ENCODE results near the gene LGSN.
"Not testable (repeated sequence)": the region's sequence is repeated elsewhere in the genome, so short reads cannot be mapped to it uniquely, and the experiment has no call there.

LGSN gene

DNA sequence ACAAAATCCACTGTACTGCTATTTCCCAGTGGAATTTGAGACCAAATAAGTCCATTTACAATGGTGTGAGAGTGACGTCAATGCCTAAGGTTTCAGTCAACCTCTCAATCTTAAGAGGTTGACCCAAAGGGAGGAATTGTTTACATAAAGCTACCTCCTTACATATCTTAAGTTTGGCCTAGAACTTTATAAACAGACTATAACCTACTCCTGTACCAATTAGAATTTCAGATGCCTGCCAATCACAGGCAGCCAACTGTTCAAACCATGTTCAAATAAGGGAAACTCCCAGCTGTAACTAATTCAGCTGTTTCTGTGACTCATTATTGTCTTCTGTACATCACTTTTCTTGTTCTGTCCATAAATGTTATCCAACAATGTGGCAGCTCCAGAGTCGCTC, 14.5 kb downstream of the LGSN start:
- DNase-seq = no peak

- DNase-seq = no peak
Measured at GRCh38 chr6:63303476-63303875, 16.3 kb downstream of the LGSN start.

DNA sequence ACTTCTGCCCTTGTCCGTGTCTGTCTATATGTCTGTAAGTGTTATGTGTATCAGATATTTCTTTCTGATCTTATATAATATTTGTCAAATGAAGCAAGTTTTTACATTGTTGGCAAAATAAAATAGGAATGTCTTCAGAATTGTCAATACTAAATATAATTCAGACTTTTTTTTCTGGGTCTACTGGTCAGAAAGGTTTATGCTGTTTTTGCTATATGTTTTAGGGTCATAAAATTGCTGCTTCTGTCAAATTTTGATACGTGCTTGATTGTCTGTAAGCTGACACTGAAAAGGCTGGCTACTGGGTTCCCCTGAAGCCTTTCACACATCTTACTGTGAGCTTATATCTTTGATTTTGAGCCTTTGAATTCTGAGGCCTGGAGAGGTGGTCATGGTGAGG, 20.1 kb downstream of the LGSN start:
- no peak for DNase-seq

DNA sequence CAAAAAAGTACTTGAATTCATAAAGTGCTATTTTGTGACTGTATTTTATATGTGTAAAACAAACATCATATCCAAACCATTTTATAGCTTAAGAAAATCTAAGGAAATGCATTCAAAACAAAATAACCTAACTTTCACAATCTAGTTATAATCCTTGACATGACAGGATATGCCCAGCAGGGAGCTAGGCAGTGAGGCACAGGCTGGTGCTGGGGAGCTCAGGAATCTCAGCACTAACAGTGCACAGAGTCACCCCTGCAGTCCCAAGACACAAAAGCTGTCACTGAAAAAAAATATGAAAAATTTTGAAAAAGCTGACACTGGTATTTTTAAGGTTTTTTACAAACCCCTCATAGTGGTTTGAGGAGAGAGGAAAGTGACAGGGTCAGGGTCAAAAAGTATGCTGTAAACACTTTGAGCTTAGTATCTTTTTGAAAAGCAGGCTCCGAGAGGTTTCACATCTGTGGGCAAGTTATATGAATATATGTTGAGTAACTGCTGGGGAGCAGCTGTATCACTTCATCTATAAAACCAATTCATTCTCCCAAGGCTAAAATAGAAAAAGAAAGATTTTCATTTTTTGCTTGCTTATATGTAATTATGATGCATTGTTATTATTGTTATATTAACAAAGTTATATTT, 24.1 kb downstream of the LGSN start:
- no peak for DNase-seq

DNA sequence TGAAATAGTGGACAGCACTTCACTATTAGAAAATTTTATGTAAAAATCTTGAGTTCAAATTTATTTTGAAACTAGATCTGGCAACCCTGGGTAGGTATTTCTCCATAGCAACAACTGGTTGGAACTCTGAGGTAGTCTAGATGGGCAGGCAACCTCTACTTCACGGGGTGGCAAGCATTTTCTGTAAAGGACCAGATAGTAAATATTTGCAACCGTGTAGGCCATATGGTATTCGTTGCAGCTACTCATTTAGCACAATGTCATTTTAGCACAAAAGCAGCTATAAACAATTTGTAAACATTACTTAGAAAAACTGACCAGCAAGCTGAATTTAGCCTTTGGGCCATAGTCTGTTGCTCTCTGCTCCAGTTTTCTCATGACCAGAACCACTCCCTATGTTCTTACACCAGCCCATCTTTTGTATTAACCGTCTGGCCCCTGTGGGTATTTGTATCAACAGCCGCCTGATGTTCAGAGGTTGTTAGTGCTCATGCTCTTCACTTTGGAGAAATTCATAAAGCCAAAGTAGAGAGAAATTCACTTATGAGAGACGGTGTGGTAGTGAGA, 29.2 kb downstream of the LGSN start:
- no peak for DNase-seq

DNA sequence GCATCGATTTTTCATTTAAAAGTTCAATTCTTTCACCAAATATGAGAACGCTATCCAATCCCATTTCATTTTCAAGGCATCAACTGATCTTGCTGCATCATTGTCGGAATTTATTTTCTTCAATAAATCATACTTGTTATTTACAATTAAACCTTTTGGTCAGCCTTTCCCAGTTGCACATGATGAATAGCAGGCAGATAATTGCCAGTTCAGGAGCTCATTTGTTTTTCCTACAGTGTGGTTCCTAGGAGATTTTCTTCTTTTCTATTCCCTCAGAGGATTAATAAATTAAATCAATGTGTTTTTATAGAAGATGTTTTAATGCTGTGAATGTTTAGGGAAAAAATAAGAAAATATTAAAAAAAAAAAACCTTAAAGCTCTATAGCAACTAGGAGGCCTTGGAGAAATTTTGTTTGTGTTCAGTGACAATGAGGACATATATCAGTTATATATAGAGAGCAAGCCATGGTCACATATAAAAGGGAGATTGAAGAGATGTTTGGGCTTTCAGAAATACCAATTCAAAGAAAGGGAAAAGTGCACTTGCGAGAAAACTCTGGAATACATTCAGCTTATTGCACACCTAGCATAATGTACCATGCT, 30.4 kb downstream of the LGSN start:
- no peak for DNase-seq

DNA sequence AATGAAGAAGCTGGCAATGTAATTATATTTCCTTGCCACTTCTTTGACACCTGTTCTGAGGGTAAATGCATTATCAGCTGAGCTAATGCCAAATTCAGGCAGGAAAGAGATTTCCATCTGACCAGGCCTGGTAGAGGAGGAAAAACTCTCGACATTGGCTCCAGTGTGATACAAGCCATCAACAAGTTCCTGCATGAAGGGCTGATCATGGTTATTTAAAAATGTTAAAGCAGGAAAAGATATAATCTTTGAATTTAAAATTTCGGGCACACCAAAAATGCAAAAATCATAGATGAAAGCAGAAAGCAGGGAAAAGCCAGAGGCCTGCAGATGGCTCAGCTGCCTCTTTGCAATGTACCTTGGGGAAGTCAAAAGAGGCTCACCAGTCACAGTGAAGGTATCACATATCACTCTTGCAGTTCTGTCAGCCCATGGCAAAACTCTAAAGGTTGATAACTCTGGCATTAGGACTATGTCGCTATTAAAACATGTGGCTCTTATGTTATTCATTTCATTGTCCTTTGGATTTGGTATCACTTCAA, 39.1 kb downstream of the LGSN start:
- DNase-seq = no peak

DNA sequence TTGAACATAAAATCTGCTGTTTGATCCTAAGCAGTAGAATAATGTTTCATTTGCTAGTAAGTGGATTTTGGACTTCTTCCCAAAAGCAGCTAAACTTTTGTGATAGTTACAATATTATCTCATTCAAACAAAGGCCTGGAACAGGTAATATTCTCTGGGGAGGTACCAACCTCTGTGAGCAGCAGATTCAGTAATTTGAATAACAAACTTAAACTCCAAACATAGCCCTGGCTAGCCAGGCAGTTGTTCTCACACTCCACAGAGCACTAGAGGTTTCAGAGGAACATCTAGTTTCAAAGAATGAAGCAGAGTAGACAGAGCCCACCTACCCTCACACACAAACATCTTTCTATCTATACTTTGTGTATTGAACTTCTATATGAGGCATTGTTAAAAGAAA, 40.9 kb downstream of the LGSN start:
- DNase-seq = no peak

- DNase-seq = no peak
Measured at GRCh38 chr6:63275953-63276352, 43.8 kb downstream of the LGSN start.

DNA sequence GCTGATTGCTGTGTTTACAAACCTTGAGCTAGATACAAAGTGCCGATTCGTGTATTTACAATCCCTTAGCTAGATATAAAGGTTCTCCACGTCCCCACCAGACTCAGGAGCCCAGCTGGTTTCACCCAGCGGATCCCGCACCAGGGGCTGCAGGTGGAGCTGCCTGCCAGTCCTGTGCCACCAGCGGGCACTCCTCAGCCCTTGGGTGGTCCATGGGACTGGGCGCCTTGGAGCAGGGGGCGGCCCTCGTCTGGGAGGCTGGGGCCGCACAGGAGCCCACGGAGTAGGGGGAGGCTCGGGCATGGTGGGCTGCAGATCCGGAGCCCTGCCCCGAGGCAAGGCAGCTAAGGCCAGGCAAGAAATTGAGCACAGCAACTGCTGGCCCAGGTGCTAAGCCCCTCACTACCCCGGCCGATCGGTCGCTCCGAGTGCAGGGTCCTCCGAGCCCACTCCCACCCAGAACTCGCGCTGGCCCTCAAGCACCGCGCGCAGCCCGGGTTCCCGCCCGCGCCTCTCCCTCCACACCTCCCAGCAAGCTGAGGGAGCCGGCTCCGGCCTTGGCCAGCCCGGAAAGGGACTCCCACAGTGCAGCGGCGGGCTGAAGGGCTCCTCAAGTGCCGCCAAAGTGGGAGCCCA, 44.9 kb downstream of the LGSN start:
- not testable (repeated sequence) for DNase-seq

- DNase-seq = no peak
Measured at GRCh38 chr6:63272397-63272796, 47.4 kb downstream of the LGSN start.

- DNase-seq = no peak
Measured at GRCh38 chr6:63269470-63269869, 50.3 kb downstream of the LGSN start.

- DNase-seq = no peak
Measured at GRCh38 chr6:63268574-63268973, 51.2 kb downstream of the LGSN start.

DNA sequence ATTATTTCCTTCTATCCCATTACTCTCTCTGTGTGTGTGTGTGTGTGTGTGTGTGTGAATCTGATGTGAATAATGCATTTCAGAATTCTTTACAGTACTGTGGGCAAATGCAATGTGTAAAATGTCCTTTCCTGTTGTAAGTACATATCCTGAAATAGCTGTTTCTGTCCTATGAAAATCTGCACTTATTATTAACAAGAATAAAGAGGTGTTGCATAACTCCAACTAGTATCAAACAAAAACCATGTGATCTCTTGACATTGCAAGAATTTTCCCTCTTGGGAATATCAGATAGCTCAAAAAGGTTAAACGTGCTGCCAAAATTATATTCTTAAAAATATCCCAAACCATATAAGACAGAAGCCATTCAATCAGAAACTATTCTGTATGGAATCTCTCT, 52.0 kb downstream of the LGSN start:
- DNase-seq = no peak

DNA sequence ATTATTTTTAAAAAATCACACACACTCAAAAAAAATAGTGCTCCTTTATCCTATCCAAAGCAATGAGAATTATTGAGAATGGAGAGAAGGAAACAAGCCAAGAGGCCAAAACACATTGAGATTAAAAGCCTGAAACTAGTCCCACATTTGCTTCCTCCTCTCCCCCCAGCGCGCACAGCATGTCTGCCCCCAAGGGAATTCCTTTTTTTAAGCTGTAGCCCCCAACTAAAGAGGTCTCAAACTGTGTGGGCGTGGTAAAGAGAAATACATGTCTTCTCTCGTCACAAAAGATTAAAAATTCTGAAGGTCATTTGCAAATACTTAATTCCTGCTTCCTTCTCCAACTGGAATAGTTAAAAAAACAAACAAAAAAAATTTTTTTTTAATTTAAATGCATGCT, 52.7 kb downstream of the LGSN start:
- no peak for DNase-seq

DNA sequence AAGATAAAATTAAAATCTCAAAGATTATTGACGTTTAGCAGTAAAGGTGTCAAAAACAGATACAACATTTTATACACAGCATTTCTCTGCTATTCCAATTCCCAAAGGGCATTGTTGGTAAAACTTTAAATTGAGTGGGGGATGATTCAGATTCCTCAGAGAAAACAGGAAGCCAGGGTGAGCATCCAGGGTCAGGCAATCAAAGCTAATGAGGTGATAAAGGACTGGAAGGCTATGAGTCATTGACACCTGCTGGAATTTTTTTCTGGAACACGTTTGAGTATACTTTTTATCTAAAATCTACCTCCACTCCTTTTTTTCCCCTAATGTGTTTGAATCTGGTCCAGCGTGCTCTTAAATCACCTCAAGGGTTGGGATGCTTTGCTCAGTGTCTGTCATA, 56.3 kb downstream of the LGSN start:
- DNase-seq = no peak

DNA sequence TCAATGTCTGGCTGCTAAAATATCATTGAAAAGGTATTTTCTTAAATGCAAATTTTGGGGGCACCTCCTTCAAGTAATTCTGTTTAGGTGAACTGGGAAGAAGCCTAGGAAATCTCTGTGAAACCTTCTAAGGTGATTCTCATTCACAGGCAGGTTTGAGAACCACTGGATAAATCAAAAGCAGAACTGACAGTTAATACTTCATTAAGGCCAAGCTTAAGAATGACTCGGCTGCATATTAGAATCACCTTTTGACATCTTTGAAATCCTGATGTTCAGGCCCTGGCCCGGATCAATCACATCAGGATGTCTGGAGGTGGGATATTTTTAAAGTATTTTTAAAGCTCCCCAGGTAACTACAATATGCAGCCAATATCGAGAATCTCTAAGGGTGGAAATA, 58.0 kb downstream of the LGSN start:
- no peak for DNase-seq

DNA sequence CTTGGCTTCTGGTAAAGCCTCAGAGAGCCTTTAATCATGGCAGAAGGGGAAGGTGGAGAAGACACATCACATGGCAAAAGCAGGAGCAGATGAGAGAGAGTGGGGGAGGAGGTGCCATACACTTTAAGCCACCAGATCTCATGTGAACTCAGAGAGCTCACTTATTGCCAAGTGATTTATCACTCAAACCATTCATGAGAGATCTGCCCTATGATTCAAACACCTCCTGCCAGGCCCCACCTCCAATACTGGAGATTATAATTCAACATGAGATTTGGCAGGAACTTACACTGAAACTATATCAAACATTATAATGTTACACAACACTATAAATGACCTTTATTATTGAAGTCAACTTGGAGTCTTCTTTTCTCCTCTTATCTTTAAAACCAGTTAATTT, 60.6 kb downstream of the LGSN start:
- DNase-seq = no peak

DNA sequence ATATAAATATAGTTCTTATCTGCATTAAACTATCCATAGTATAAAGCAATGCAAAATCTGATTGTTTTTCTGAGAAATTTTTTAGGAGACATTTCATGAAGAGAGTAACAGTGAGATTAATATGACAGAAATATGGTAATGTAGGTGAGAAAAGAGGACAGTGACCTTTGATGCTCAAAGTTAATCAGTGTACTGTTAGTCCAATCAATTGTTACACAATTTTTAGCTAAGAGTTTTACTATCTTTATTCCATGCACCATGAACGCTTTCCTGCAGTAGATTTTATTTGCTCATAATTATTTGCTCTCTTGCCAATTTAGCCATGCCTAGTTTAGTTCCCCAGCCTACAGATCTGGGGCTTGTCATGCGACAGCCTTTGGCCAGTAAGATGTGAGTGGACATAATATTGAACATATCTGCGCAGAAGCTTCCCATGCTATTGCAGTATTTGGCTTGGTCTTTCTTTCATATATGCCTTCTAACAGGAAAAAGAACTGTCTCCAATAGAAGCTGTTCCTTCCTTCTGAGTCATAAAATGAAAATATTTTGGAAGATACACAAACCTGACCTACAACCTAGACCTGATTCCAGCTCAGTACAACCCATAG, 69.8 kb downstream of the LGSN start:
- no peak for DNase-seq

- no peak for DNase-seq
Measured at GRCh38 chr6:63246581-63246980, 73.2 kb downstream of the LGSN start.

- no peak for DNase-seq
Measured at GRCh38 chr6:63245909-63246308, 73.9 kb downstream of the LGSN start.

DNA sequence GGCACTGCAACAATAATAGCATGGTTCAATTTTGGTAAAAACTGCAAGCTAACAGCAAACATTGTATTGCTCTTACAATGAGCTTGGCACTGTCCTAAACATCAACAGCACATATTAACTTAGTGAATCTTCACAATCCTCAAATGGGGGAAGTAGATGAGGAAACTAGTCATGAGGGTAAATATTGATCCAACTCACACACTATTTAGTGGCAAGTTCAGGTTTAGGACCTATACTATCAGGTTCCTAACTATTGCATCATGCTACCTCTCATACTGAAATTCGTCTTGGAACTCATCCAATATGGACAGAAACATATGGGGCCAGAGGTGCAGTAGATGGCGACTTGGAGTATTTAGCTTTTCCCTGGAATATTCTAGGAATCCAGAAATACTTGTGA, 74.4 kb downstream of the LGSN start:
- no peak for DNase-seq

GRCh38 chr6:63236398-63236817, 83.4 kb downstream of the LGSN start:
- no peak for DNase-seq

- not testable (repeated sequence) for DNase-seq
Measured at GRCh38 chr6:63230511-63230910, 89.3 kb downstream of the LGSN start.
